ENCODE data around the gene KRTAP10-12.

DNA sequence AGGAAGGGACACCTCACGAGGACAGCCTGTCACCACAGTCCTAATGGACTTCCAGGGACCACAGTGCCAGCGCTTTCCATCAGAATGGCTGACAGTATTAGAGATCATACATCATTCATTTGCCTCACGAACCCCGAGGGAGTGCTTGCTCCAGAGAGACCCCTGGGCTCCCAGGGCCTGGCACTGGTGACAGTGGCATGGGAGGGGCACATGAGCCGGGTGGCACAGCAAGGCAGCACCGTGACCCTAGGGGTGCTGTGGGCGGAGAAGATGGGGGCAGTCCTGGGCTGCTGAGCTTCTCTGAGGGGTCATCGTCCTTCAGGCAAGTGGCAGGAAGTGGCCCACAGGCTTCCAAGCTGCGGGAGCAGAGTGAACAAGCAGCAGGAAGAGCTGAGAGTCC lies 30.8 kb downstream of the KRTAP10-12 start:
- TF ChIP-seq, protein P1, sequence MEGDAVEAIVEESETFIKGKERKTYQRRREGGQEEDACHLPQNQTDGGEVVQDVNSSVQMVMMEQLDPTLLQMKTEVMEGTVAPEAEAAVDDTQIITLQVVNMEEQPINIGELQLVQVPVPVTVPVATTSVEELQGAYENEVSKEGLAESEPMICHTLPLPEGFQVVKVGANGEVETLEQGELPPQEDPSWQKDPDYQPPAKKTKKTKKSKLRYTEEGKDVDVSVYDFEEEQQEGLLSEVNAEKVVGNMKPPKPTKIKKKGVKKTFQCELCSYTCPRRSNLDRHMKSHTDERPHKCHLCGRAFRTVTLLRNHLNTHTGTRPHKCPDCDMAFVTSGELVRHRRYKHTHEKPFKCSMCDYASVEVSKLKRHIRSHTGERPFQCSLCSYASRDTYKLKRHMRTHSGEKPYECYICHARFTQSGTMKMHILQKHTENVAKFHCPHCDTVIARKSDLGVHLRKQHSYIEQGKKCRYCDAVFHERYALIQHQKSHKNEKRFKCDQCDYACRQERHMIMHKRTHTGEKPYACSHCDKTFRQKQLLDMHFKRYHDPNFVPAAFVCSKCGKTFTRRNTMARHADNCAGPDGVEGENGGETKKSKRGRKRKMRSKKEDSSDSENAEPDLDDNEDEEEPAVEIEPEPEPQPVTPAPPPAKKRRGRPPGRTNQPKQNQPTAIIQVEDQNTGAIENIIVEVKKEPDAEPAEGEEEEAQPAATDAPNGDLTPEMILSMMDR (conservative IDR thresholded peaks at IDR 0.05; ENCODE audit: low read depth, low read length), result no peak
- no peak for TF ChIP-seq EZH2 (IDR thresholded peaks at IDR 0.05; ENCODE audit: borderline replicate concordance, low read depth, low read length, poor library complexity, severe bottlenecking)
